Hypothalamus (tissue), 51 donors: ENCODE results near the gene NAP1L1.
"Not testable (repeated sequence)": the region's sequence is repeated elsewhere in the genome, so short reads cannot be mapped to it uniquely, and the experiment has no call there.

Experiments used
- DNase-seq, 51 donors: peaks; one replicate each; lab custom pipeline; 2025; lab: John Stamatoyannopoulos, UW

The NAP1L1 gene

DNA sequence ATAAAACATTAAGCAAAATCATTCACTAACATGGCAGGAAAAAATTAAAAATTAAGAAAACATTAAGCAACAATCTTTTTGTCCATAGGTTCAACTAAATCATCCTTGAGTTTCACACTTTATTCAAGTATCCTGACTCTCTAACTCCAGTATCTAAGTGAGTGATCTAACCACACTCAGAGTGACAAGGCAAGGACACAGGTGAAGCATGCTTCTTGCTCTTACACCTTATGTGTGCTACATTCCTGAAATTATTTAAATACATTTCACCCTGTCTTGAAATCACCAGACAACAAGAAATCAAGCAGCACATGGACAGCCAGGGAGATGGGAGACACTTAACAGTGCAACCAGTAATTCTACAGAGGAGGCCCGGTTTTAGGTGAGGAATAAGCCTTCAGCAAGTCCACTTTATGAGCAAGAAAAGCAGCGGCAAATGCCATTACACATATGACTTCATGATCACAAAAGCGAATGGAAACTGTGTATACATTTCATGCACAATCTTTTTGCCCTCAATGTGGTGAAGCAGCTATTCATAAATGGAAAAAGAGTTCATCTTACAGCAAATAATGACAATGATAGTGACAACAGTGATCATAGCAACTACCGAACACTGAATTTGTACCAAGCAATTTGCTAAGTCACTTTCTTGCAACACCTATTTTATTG lies 90.3 kb downstream of the NAP1L1 start:
- DNase-seq = peak in 1 of 51 donors; percentile 20

DNA sequence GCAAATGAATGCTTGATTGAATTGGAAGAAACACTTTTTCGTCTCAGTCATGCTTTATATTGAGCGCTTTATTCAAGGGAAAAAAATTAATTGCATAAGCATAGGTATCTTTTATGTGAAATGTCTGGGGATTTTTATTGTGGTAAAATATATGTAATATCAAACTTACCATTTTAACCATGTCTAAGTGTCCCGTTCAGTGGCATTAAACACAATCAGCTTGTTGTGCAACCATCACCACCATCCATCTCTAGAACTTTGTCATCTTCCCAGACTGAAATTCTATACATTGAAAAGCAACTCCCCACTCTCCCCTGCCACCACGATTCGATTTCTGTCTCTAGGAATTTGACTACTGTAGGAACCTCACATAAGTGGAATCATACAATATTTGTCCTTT lies 92.7 kb downstream of the NAP1L1 start:
- no peak for DNase-seq

DNA sequence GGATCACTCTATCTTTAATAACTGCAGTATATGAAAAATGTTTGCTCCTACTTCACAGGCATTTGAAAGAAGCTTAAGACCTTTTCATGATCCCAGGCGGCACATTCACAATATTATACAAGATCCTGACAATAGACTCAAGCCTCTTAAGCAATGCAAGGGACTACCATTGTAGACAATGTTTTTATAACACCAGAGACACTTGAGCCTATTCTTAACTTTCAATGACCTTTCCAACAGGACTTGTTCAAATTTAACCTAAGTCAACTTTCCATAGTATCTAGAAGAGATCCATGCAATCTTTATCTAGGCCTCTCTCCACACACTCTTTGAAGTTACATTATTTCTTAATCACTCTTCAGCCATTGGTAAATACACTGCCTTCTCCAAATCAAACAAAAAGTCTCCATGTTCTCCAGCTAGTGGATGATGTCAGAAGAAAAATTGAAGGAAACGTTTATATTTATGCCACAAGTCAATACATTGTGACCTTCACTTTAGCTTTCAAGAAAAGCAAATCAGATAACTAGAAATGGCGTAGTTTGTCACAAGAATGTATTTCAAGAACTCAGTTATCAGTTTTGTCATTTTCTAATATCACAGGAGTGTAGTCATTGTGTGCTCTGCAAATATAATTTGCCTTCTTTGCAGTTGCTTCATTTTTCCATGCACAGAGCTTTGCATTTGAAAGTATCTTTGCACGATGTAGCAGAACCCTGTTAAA lies 94.1 kb downstream of the NAP1L1 start:
- DNase-seq = no peak

DNA sequence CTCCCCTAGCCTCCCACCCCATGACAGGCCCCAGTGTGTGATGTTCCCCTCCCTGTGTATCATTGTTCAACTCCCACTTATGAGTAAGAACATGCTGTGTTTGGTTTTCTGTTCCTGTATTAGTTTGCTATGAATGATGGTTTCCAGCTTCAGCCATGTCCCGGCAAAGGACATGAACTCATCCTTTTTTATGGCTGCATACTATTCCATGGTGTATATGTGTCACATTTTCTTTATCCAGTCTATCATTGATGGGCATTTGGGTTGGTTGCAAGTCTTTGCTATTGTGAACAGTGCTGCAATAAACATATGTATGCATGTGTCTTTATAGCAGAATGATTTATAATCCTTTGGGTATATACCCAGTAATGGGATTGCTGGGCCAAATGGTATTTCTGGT lies 96.8 kb downstream of the NAP1L1 start:
- not testable (repeated sequence) for DNase-seq
